ENCODE results near the gene BZW1. TPM values are rescaled to one million over a fixed set of nuclear protein-coding genes. Genes with fewer than 3 reads are reported as not detected.

Gene BZW1
- total and polyA plus RNA-seq, 2 experiments from 2014 or later = 118 to 323 TPM

GRCh38 chr2:200763422-200763821 is 48.3 kb upstream of the BZW1 start (continued):
- TF ChIP-seq ZNF462 (CRISPR knock-in tag; IDR thresholded peaks at IDR 0.05) (no peak), CTCF (conservative IDR thresholded peaks at IDR 0.05; ENCODE audit: low read depth in 2 of 2) (no peak)

- no peak overlapping the region for H3K4me3 ChIP-seq
- H3K27me3 ChIP-seq (ENCODE audit: insufficient read depth) = no peaks in the 10 kb centered on the region
- no peaks in the 10 kb centered on the region for H3K36me3 ChIP-seq (ENCODE audit: insufficient read depth)
- ATAC-seq = no peak
- H3F3A ChIP-seq (replicated peaks; ENCODE audit: low read depth) = no peaks in the 10 kb centered on the region
- no peak overlapping the region for H3K27ac Mint-ChIP-seq
- no peak overlapping the region for H3K27ac ChIP-seq (ENCODE audit: low read depth)
- no peaks in the 10 kb centered on the region for H3K79me2 ChIP-seq (replicated peaks; ENCODE audit: insufficient read depth)
- no peaks in the 10 kb centered on the region; the same call in 1 of the 2 replicates for H4K20me1 ChIP-seq (replicated peaks; ENCODE audit: insufficient read depth)
- H2AFZ ChIP-seq = no peak overlapping the region
- H3K9me2 ChIP-seq (ENCODE audit: insufficient read depth) = no peaks in the 10 kb centered on the region
- no peaks in the 10 kb centered on the region for H3K36me3 Mint-ChIP-seq (ENCODE audit: low read depth)
- peaks cover 4% of the 10 kb centered on the region; the same call in 1 of the 3 replicates for H3K4me1 Mint-ChIP-seq
- TF ChIP-seq POLR2AphosphoS5 (IDR thresholded peaks at IDR 0.05; ENCODE audit: low read depth) = no peak
- DNase-seq (ENCODE audit: low spot score) = no peak
- peaks cover 3% of the 10 kb centered on the region; the same call in 1 of the 2 replicates for H3K4me1 ChIP-seq (ENCODE audit: insufficient read depth)
- no peak overlapping the region for H3K4me3 Mint-ChIP-seq
- no peaks in the 10 kb centered on the region for H3K9me3 Mint-ChIP-seq
- peaks cover 3% of the 10 kb centered on the region for H3K27me3 Mint-ChIP-seq (ENCODE audit: insufficient read depth, low read depth, poor library complexity)
- no peak overlapping the region for H3K4me2 ChIP-seq
Measured at GRCh38 chr2:200765139-200765951, 46.4 kb upstream of the BZW1 start.

Measured in GM23338 (cell line).